ENCODE measurements around the gene ATOH8.

Gene ATOH8

DNA sequence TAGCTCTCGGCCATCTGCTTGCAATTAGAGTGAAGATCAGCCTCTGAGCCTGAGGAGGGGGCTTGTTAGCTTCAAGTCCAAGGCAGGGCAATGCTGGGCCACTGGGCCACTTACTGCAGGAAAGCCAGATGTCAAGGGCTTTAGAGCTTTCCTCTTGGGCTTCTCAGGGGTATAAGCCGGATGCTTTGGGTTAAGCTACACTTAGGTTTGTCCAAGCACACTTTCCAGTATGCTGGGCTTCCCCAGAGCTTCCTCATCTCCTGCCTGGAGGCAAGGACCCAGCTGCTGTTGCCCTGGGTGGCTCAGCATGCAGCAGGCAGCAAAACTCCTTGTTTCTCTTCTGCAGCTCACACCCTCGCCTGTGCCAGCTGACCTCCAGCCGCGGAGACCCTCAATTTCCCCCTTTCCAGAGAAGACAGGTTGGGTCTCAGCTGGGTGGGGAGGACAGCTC is 29.0 kb upstream of the ATOH8 start:
- Histone ChIP-seq H3K36me3 (ENCODE audit: control insufficient read depth, low read length) (no peaks in the 10 kb centered on the region), H3K4me2 (ENCODE audit: low read length) (no peak overlapping the region), H3K4me3 (ENCODE audit: low read length) (no peak overlapping the region), H3K27ac (ENCODE audit: low read depth, low read length) (no peak overlapping the region), H3K9me2 (replicated peaks; ENCODE audit: control insufficient read depth, low read length) (no peaks in the 10 kb centered on the region), H4K20me1 (ENCODE audit: control insufficient read depth, insufficient read depth, low read depth, low read length) (no peaks in the 10 kb centered on the region), H3K79me2 (ENCODE audit: control insufficient read depth, low read length) (no peaks in the 10 kb centered on the region), H3K27me3 (ENCODE audit: control insufficient read depth, low read length) (peaks cover 12% of the 10 kb centered on the region), H3F3A (ENCODE audit: control insufficient read depth, insufficient read depth) (no peaks in the 10 kb centered on the region), H3K4me1 (ENCODE audit: control insufficient read depth, low read length) (no peaks in the 10 kb centered on the region), H3K9me3 (ENCODE audit: control insufficient read depth, insufficient read depth, low read length) (no peaks in the 10 kb centered on the region)
- TF ChIP-seq EZH2phosphoT487 (IDR thresholded peaks at IDR 0.05; ENCODE audit: borderline replicate concordance, low read length) (no peak), CTCF (IDR thresholded peaks at IDR 0.05; ENCODE audit: low read depth, low read length, poor library complexity, severe bottlenecking) (no peak)

DNA sequence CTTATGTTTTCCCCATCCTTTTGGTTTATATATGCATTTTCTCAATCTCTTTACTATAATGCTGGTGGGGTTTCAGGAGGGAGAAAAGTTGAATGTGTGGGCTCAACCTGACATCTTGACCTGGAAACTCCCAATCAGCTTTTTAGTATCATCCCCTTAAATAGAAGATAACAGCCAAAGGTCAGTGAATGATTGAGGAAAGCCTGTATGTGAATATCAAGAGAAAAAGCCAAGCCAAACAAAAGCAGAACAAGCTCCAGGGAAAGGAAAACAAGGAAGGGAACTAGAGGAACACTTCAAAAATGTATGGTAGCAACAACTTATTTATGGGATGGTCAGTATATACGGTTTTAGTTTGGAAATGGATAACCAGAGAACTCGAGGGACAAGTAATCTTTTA is 28.3 kb upstream of the ATOH8 start:
- H3K27ac ChIP-seq (ENCODE audit: low read depth, low read length), result no peak overlapping the region
- H3K4me3 ChIP-seq (ENCODE audit: low read length), result no peak overlapping the region
- no peaks in the 10 kb centered on the region for H3K79me2 ChIP-seq (ENCODE audit: control insufficient read depth, low read length)
- H3K27me3 ChIP-seq (ENCODE audit: control insufficient read depth, low read length), result peaks cover 13% of the 10 kb centered on the region
- H3K9me2 ChIP-seq (replicated peaks; ENCODE audit: control insufficient read depth, low read length), result no peaks in the 10 kb centered on the region
- no peaks in the 10 kb centered on the region for H3K4me1 ChIP-seq (ENCODE audit: control insufficient read depth, low read length)
- no peaks in the 10 kb centered on the region for H3F3A ChIP-seq (ENCODE audit: control insufficient read depth, insufficient read depth)
- no peaks in the 10 kb centered on the region for H3K9me3 ChIP-seq (ENCODE audit: control insufficient read depth, insufficient read depth, low read length)
- H3K4me2 ChIP-seq (ENCODE audit: low read length), result no peak overlapping the region
- H4K20me1 ChIP-seq (ENCODE audit: control insufficient read depth, insufficient read depth, low read depth, low read length), result no peaks in the 10 kb centered on the region
- no peaks in the 10 kb centered on the region for H3K36me3 ChIP-seq (ENCODE audit: control insufficient read depth, low read length)
- no peak for TF ChIP-seq CTCF (IDR thresholded peaks at IDR 0.05; ENCODE audit: low read depth, low read length, poor library complexity, severe bottlenecking)
- TF ChIP-seq EZH2phosphoT487 (IDR thresholded peaks at IDR 0.05; ENCODE audit: borderline replicate concordance, low read length), result no peak

DNA sequence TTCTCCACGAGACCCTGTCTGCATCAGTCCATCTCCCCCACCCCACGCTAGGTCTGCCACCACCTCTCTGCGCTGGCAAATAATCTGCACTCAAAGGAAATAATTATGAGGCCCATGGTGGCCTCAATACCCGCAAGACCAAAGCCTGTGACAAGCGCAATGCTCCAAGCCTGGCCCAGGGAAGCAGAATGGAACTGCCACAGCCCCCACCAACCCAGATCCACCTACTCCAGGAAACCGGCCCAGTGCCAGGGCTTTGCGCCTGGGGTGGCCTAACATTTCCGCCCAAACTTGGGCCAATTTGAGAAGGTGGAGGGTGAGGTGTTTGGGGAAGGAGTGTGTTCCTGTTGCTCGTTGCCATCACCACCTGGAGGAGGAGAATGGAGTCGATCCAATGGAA is 26.0 kb upstream of the ATOH8 start:
- no peaks in the 10 kb centered on the region for H3K79me2 ChIP-seq (ENCODE audit: control insufficient read depth, low read length)
- H3K4me3 ChIP-seq (ENCODE audit: low read length), result no peak overlapping the region
- no peak overlapping the region for H3K4me2 ChIP-seq (ENCODE audit: low read length)
- H3K27me3 ChIP-seq (ENCODE audit: control insufficient read depth, low read length), result peaks cover 13% of the 10 kb centered on the region
- H3K9me2 ChIP-seq (replicated peaks; ENCODE audit: control insufficient read depth, low read length), result no peaks in the 10 kb centered on the region
- H3K9me3 ChIP-seq (ENCODE audit: control insufficient read depth, insufficient read depth, low read length), result no peaks in the 10 kb centered on the region
- H4K20me1 ChIP-seq (ENCODE audit: control insufficient read depth, insufficient read depth, low read depth, low read length), result no peaks in the 10 kb centered on the region
- H3F3A ChIP-seq (ENCODE audit: control insufficient read depth, insufficient read depth), result no peaks in the 10 kb centered on the region
- H3K36me3 ChIP-seq (ENCODE audit: control insufficient read depth, low read length), result no peaks in the 10 kb centered on the region
- H3K27ac ChIP-seq (ENCODE audit: low read depth, low read length), result no peak overlapping the region
- TF ChIP-seq EZH2phosphoT487 (IDR thresholded peaks at IDR 0.05; ENCODE audit: borderline replicate concordance, low read length), result no peak
- TF ChIP-seq CTCF (IDR thresholded peaks at IDR 0.05; ENCODE audit: low read depth, low read length, poor library complexity, severe bottlenecking), result no peak
- no peaks in the 10 kb centered on the region for H3K4me1 ChIP-seq (ENCODE audit: control insufficient read depth, low read length)

DNA sequence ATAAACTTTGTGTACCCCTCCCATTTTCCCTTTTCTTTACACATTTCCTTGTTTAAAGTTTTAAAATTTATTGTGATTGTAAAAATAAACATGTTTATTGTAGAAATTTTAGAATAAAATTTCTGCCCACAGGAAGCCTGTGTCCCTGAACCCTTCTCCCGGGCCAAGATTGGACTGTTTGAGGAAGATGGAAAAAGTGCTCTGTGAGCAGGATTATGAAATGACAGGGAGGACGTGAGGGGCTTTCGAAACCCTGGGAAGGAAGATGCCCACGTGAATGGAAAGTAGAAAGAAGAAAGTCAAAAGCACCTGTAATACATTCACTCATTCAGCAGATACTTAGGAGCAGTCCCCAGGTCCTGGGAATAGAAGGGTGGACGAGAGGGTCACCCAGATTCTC is 25.4 kb upstream of the ATOH8 start:
- Histone ChIP-seq H3K36me3 (ENCODE audit: control insufficient read depth, low read length) (no peaks in the 10 kb centered on the region), H3K79me2 (ENCODE audit: control insufficient read depth, low read length) (no peaks in the 10 kb centered on the region), H3K27me3 (ENCODE audit: control insufficient read depth, low read length) (peaks cover 13% of the 10 kb centered on the region), H3K9me3 (ENCODE audit: control insufficient read depth, insufficient read depth, low read length) (no peaks in the 10 kb centered on the region), H3F3A (ENCODE audit: control insufficient read depth, insufficient read depth) (no peaks in the 10 kb centered on the region), H3K9me2 (replicated peaks; ENCODE audit: control insufficient read depth, low read length) (no peaks in the 10 kb centered on the region), H3K4me1 (ENCODE audit: control insufficient read depth, low read length) (no peaks in the 10 kb centered on the region), H3K4me3 (ENCODE audit: low read length) (no peak overlapping the region), H4K20me1 (ENCODE audit: control insufficient read depth, insufficient read depth, low read depth, low read length) (no peaks in the 10 kb centered on the region), H3K4me2 (ENCODE audit: low read length) (no peak overlapping the region), H3K27ac (ENCODE audit: low read depth, low read length) (no peak overlapping the region)
- TF ChIP-seq EZH2phosphoT487 (IDR thresholded peaks at IDR 0.05; ENCODE audit: borderline replicate concordance, low read length) (no peak), CTCF (IDR thresholded peaks at IDR 0.05; ENCODE audit: low read depth, low read length, poor library complexity, severe bottlenecking) (no peak)

Measured in DOHH2 (cell line).